GM21515 (cell line): ENCODE results near the gene PATJ.
"Not testable (repeated sequence)": the region's sequence is repeated elsewhere in the genome, so short reads cannot be mapped to it uniquely, and the experiment has no call there.

Source experiments
- ATAC-seq: cut with Tn5 transposase; IDR thresholded peaks from one replicate; pipeline ENCODE4 v1.9.1; 2021; ENCODE audit not compliant: unreplicated experiment

The PATJ gene

GRCh38 chr1:61942856-61943255 lies 200.6 kb downstream of the PATJ start:
- no peak for ATAC-seq

- not testable (repeated sequence) for ATAC-seq
These were observed 206.4 kb downstream of the PATJ start for GRCh38 chr1:61948685-61949084.

GRCh38 chr1:61950418-61950817 lies 208.1 kb downstream of the PATJ start:
- ATAC-seq: no peak

DNA sequence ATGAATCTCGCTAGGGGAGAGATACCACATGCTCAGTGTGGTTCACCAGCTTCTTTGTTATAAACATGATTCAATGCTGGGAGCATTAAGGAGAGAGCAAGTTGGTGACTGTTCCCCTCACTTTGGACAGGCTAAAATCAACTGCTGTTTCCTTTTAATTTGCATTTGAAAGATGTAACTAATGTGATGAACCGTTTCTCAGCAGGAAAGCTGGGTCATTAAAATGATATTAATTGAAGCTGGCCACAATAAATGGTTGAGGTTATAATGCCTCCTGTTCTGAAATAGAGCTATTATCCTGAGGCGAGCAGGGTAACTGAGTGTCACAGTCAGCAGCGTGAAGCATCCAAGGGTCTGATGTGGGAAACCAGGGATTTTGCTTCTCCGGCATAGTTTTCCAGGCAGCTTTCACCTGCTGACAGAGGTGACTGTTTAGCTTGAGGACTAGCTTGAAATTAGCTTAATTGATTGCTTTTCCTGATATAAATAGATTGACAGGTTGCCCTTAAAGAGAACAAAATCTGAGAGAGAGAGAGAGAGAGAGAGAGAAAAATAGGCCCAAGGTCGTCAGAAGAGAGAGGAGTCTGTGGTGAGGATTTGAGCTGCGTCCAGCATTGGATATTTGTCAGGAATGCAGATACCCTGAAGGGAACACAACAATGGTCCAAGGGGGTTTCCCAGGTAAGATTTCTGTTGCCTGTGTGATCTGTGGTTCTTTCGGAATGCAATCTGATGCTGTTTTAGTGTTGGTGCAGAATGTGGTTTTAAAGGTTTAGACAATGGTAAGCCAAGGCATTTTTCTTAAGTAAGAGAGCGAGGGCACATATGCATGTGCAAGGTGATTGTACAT lies 209.7 kb downstream of the PATJ start:
- no peak for ATAC-seq

- no peak for ATAC-seq
These were observed 210.4 kb downstream of the PATJ start for GRCh38 chr1:61952675-61953074.

- no peak for ATAC-seq
These were observed 211.0 kb downstream of the PATJ start for GRCh38 chr1:61953076-61953789.

DNA sequence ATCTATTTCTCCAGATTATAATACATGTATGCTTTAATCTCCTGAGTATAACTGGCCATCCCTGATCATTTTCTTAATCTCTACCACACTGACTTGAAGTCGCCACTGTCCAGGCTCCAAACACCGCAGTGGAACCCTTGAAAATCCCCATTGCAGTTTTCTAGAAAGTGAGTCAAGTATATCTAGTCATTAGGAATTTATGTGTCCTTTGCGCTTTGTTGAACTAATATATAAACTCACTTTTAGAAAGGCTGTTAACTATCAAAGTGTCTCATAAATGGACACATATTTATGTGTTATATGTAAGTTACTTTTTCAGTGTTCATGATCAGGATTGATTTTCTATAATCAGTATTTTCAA lies 211.5 kb downstream of the PATJ start:
- no peak for ATAC-seq

DNA sequence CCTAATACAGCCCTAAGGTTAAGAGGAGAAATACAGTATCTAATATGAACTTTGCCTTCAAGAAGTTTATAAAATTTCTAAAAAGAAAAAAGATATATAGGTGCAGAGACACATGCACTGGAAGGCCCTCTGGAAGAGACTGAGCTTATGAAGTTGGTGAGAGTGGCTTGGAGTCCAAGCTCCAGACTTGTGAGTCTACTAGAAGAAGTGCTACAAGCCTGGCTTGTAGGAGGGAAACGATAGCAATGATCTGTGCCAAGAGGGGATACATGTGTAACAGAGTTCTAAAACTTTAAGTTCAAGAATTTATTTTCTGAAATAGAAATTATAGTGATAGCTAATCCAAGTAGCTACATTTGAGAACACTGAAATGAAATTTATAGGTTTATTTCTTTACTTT lies 213.0 kb downstream of the PATJ start:
- no peak for ATAC-seq

GRCh38 chr1:61956016-61956645 lies 213.9 kb downstream of the PATJ start:
- no peak for ATAC-seq

DNA sequence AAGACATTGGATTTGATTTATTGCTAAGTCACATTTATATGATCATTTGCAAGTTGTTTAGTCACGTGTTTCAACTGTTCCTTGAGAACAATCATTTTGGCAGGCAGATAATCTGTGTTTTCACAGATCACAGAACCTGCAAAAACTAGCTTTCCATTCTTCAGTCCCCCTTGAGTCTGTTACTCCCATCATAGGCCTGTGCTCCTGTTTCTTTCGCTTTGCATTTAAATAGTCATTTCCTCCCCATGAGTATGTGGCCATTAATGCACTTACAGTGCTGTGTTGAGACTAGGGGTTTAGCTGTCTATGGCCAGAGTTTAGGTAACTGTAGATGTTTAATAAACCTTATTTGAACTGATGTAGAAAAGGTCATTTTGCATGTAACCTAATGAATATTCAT lies 214.5 kb downstream of the PATJ start:
- no peak for ATAC-seq

DNA sequence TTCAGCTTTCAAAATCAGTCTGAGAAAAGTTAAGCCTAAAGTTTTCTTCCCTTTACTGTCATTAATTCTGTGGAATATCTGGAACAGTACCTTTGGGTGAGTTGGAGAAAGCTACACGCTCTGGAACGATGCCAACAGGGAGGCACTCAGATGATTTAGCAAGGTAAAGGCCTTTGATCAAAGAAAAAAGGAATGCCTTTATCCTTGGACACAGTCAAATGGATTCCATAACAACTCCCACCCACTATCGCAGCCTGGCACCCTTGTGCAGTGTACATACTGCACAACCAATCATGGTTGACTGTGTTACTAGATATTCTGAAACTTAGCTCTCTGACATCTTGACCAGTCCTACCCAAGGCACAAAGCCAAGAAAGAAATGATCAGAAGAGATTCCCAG lies 218.7 kb downstream of the PATJ start:
- ATAC-seq: no peak

GRCh38 chr1:61962631-61963030 lies 220.4 kb downstream of the PATJ start:
- ATAC-seq: no peak

DNA sequence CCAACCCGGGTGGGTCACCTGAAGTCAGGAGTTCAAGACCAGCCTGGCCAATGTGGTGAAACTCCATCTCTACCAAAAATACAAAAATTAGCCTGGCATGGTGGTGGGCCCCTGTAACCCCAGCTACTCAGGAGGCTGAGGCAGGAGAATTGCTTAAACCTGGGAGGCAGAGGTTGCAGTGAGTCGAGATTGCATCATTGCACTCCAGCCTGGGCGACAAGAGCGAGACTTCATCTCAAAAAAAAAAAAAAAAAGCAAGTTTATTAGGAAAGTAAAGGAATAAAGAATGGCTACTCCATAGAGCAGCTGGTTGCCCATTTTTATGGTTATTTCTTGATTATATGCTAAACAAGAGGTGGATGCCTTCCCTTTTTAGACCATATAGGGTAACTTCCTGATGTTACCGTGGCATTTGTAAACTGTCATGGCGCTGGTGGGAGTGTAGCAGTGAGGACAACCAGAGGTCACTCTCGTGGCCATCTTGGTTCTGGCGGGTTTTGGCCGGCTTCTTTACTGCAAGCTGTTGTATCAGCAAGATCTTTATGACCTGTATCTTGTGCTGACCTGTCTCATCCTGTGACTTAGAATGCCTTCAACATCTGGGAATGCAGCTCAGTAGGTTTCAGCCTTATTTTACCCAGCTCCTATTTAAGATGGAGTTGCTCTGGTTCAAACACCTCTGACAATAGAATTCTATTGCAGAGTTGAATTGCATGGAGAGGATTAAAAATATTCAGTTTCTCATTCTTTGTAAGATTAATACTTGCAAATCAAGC lies 224.4 kb downstream of the PATJ start:
- ATAC-seq: not testable (repeated sequence)

DNA sequence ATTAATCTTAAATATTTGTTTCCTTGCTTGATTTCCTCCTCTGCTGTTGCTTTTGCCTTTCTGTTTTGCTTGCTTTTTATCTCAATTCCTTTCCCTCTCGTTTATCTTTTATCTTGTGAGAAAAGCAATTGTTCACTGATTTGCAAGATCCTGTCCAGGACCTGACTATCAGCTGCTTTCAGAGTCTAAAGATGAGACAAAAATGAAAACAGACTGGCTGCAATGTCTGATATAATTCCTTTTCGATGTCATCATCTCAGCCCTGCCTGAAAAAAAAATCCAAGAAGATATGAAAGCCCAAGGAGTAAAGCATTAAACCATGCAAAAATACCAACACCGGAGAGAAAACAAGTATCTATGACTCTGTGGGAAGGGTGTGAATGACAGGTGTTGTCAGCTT lies 225.5 kb downstream of the PATJ start:
- ATAC-seq: no peak

GRCh38 chr1:61968869-61969268 lies 226.6 kb downstream of the PATJ start:
- ATAC-seq: no peak

- no peak for ATAC-seq
These were observed 231.0 kb downstream of the PATJ start for GRCh38 chr1:61973100-61973837.

GRCh38 chr1:61975638-61976037 lies 233.4 kb downstream of the PATJ start:
- ATAC-seq: no peak

DNA sequence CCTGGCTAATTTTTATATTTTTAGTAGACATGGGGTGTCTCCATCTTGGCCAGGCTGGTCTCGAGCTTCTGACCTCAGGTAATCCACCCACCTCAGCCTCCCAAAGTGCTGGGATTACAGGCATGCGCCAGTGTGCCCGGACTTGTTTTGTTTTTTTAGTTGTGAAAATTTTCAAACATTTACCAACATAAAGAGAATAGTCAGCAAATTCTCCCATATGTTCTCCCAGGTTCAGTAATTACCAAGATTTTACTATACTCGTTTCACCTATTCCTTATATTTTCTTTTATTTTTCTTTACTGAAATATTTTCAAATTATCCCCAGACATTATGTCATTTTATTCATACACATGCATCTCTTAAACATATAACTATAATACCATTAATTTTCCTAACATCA lies 234.3 kb downstream of the PATJ start:
- ATAC-seq: no peak

- ATAC-seq: no peak
These were observed 236.5 kb downstream of the PATJ start for GRCh38 chr1:61978796-61979195.

DNA sequence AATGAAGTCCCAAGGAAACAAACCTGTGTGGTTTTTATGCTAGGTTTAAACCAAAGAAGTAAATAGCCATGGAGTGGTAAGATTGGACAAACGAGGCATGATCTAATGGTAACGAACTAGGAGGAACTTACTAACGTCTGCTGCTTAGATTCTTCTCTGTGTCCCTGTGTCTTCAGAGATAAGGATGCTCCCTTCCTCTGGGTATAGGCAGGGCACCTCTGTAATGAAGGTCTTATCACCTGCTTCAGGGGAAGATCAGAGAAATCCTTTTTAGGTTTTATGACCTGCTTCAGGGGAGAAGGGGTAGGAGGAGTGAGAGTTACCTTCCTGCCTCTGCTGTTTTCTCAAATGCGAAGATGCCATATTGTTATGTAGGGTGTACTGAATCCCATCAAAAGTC lies 237.4 kb downstream of the PATJ start:
- ATAC-seq: no peak

DNA sequence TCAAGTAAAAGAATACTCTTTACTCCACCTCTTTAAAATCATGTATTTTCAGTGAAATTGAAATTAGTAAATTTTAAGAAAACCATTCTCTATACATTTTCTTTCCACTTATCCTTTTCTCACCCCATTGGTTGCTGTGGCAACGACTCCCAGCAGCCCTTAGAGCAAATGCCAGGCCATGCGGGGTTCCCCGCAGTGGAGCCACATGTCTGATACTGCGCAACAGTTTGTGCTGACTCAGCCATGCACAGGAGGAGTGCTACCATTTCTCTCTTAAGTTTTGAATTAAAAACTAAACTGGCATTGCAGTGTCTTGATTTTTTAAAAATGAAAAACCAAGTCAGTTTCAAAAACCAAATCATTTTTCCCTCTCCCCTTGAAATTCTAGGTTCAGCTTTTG lies 238.3 kb downstream of the PATJ start:
- ATAC-seq: no peak
